MCF 10A (cell line): Measurements from ENCODE around the gene PSMB3. TPM values are rescaled to one million over a fixed set of nuclear protein-coding genes. Genes with fewer than 3 reads are reported as not detected.

ENCODE experiments used
- BruUV-seq: library from RNA; stranded (reverse); fragments of 400-500 nt; replicated peaks from 2 replicates; lab custom pipeline; 2021; lab: Mats Ljungman, UMichigan
- CTCF ChIA-PET: fragments of 300-600 bp; sonication (Branson Sonifier 250); formaldehyde crosslinking; extraction: SDS; loops from one replicate; lab custom pipeline; 2021; ENCODE audit warnings: antibody characterized with exemption, inconsistent platforms; lab: Yijun Ruan, JAX
- POLR2A ChIA-PET: fragments of 300-600, 350-650 bp; sonication (Branson Sonifier 250); formaldehyde crosslinking; extraction: SDS; loops from one replicate; lab custom pipeline; 2020; ENCODE audit warnings: antibody characterized with exemption, inconsistent platforms; lab: Yijun Ruan, JAX
- DNase-seq: peaks from one replicate; pipeline ENCODE4 v3.0.0-alpha.2; 2018; ENCODE audit not compliant: unreplicated experiment
- H3K27ac Mint-ChIP-seq: one replicate; pipeline ENCODE4 v1.8.0; 2022; ENCODE audit warnings: mild to moderate bottlenecking, low read depth, mixed read lengths; ENCODE audit not compliant: unreplicated experiment
- H3K27me3 Mint-ChIP-seq: one replicate; pipeline ENCODE4 v1.8.0; 2022; ENCODE audit warnings: mixed read lengths; ENCODE audit not compliant: insufficient read depth, unreplicated experiment
- H3K36me3 Mint-ChIP-seq: one replicate; pipeline ENCODE4 v1.8.0; 2022; ENCODE audit warnings: mild to moderate bottlenecking, moderate library complexity, mixed read lengths; ENCODE audit not compliant: insufficient read depth, unreplicated experiment
- H3K4me1 Mint-ChIP-seq: one replicate; pipeline ENCODE4 v1.8.0; 2022; ENCODE audit warnings: mixed read lengths; ENCODE audit not compliant: insufficient read depth, unreplicated experiment
- H3K4me3 Mint-ChIP-seq: one replicate; pipeline ENCODE4 v1.8.0; 2022; ENCODE audit warnings: mild to moderate bottlenecking, moderate library complexity, mixed read lengths; ENCODE audit not compliant: unreplicated experiment
- H3K9me3 Mint-ChIP-seq: one replicate; pipeline ENCODE4 v1.8.0; 2022; ENCODE audit warnings: mixed read lengths; ENCODE audit not compliant: unreplicated experiment
- intact Hi-C: fragments of 100-400 bp; cut with micrococcal nuclease; formaldehyde crosslinking; loops from 2 replicates; pipeline ENCODE4 v1.14.1; 2022
- total RNA-seq: library from RNA; stranded (reverse); gene quantifications from 2 replicates; pipeline ENCODE4 v1.2.3, GENCODE V29; 2022
- TF ChIP-seq, protein P1 (sequence below): fragments of 200-600 bp; IDR thresholded peaks from one replicate; pipeline ENCODE4 v1.8.0; 2022; ENCODE audit warnings: antibody characterized with exemption, mild to moderate bottlenecking; ENCODE audit not compliant: unreplicated experiment

Gene PSMB3
- total RNA-seq, 1 experiment from 2014 or later = 145 TPM

DNA sequence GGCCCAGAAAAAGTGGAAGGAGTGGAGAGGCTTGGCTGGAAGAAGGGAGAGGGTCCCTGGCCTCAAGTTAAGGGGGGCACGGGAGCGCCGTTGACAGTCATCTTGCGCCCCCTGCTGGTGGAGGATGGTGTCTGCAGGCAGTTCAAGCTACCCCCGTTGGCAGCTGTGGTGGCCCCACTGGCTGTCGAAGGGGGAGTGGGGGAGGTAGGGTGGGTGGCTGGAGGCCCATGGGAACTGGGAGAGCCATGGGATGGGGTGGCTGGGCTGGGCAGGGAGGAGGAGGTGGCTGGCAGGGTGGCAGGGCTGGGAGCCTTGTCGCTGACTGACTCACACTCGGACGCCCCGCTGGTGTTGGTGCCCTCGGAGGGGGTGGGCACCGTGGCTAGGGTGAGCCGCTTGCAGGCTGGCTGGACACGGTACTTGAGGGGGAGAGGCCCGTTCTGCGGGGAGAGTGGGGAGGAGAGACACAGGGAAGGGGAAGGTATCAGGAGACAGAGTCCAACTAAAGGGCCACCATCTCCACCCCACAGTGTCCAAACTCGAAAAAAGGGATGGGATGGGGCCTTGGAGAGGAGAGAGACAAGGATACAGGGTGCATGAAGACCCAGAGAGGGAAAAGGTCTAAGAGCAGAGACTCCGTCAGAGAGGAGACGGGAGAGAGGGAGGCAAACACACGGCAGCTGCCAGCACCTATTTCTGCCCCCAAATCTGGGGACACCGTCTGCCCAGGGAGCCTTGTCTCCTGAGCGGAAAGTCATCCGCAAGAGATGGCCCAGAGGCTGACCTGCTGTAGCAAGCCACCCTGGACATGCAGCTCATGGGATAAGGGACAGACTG is 17.2 kb upstream of the PSMB3 start:
- H3K27ac Mint-ChIP-seq = peak overlapping the region; percentile 31
- intact Hi-C loops = loop anchor here (1.0 kb wide), 1 partner anchor 58 kb away; no protein-coding TSS in a partner anchor

DNA sequence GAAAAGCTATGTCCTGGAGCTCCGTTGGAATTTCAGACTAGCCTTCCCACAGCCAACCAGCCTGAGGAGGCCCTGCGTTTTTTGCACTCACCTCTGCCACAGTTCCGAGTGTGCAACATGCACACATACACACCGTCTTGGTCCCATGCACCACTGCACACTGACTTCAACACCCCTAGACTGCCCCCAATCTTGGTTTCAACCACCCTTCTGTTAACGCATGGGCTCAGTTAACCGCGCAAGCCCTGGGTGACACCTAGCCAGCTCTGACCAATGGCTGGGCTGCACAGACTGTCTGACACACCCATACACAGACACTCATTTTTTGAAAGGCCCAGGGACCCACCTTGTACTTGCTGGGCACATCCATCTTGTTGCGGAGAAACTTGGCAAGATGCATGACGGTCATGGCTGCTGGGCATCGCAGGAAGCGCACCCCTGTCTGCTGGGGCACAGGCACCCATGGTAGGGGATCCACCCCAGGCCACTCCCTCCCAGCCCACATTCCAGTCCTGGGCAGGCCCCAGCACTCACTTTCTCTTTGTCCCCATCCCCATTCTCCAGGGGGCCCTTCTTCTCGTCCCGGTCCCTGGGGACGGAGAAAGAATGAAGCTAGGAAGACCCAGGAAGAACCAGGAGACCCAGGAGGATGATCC is 14.4 kb upstream of the PSMB3 start:
- TF ChIP-seq, protein P1, sequence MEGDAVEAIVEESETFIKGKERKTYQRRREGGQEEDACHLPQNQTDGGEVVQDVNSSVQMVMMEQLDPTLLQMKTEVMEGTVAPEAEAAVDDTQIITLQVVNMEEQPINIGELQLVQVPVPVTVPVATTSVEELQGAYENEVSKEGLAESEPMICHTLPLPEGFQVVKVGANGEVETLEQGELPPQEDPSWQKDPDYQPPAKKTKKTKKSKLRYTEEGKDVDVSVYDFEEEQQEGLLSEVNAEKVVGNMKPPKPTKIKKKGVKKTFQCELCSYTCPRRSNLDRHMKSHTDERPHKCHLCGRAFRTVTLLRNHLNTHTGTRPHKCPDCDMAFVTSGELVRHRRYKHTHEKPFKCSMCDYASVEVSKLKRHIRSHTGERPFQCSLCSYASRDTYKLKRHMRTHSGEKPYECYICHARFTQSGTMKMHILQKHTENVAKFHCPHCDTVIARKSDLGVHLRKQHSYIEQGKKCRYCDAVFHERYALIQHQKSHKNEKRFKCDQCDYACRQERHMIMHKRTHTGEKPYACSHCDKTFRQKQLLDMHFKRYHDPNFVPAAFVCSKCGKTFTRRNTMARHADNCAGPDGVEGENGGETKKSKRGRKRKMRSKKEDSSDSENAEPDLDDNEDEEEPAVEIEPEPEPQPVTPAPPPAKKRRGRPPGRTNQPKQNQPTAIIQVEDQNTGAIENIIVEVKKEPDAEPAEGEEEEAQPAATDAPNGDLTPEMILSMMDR = no peak
- ChIA-PET POLR2A (interaction anchor here (1.2 kb wide), 1 partner anchor 14 kb away, joined by 4 read pairs; the partner anchor contains the start of gene PSMB3), CTCF (interaction anchor here (0.9 to 6.0 kb wide), 4 partner anchors 9 to 70 kb away, joined by 3 to 37 read pairs (median 4); no protein-coding TSS in a partner anchor)
- Mint-ChIP-seq H3K4me1 (peaks cover 20% of the 10 kb centered on the region), H3K27me3 (no peaks in the 10 kb centered on the region), H3K27ac (no peak overlapping the region), H3K9me3 (no peaks in the 10 kb centered on the region), H3K36me3 (peaks cover 72% of the 10 kb centered on the region), H3K4me3 (no peak overlapping the region)
- intact Hi-C loops = no loop called here
- BruUV-seq = no TSS peak
- no peak for DNase-seq

More for the DNA sequence above, 17.2 kb upstream of the PSMB3 start:
- Mint-ChIP-seq H3K9me3 (no peaks in the 10 kb centered on the region), H3K4me3 (no peak overlapping the region), H3K27me3 (no peaks in the 10 kb centered on the region), H3K4me1 (peaks cover 18% of the 10 kb centered on the region), H3K36me3 (peaks cover 69% of the 10 kb centered on the region)
- ChIA-PET CTCF (interaction anchor here (0.6 to 6.0 kb wide), 15 partner anchors 10 to 1277 kb away, joined by 3 to 45 read pairs (median 4); no protein-coding TSS in a partner anchor), POLR2A (interaction anchor here (0.6 to 2.1 kb wide), 5 partner anchors 11 to 177 kb away, joined by 3 to 7 read pairs (median 3); partner anchors contain the start of gene MLLT6)
- BruUV-seq = TSS peak; percentile 77
- peak; percentile 43 for DNase-seq
- TF ChIP-seq, protein P1 = peak; percentile 89

DNA sequence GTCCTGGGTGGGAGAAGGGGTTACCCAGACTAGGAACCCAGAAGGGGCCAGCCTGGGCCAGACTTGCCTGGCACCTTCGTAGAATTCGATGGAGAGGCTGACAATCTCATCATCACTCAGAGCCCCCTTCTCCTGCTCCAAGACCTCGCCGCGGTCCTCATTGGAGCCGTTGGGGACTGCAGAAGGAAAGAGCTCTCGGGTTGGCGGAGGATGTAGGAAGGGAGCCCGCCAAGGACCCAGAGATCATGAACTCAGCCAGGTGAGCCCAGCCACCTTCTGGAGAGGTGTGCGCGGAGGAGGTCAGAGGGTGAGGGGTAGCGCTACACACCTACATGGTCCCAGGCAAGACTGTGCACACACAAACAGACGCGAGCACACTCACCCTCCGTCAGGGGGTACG is 13.9 kb upstream of the PSMB3 start:
- ChIA-PET CTCF (interaction anchor here (1.7 kb wide), 1 partner anchor 9 kb away, joined by 3 read pairs; no protein-coding TSS in a partner anchor), POLR2A (no interaction called here)
- intact Hi-C loops = no loop called here

More for the DNA sequence above, 13.9 kb upstream of the PSMB3 start:
- BruUV-seq = no TSS peak
- peaks cover 17% of the 10 kb centered on the region for H3K4me1 Mint-ChIP-seq
- no peaks in the 10 kb centered on the region for H3K9me3 Mint-ChIP-seq
- no peak overlapping the region for H3K4me3 Mint-ChIP-seq
- no peak overlapping the region for H3K27ac Mint-ChIP-seq
- TF ChIP-seq, protein P1 = no peak
- H3K36me3 Mint-ChIP-seq = peaks cover 73% of the 10 kb centered on the region
- DNase-seq = no peak
- H3K27me3 Mint-ChIP-seq = no peaks in the 10 kb centered on the region
